Measurements from ENCODE around the gene MAP2K7. TPM values are rescaled to one million over a fixed set of nuclear protein-coding genes. Genes with fewer than 3 reads are reported as not detected.
"Not testable (repeated sequence)": the region's sequence is repeated elsewhere in the genome, so short reads cannot be mapped to it uniquely, and the experiment has no call there.

The MAP2K7 gene
- total RNA-seq, 6 experiments from 2014 or later, result 21.7 to 25.8 (median 22.8) TPM

- Mint-ChIP-seq H3K27me3 (ENCODE audit: insufficient read depth) (no peaks in the 10 kb centered on the region; the same call in 1 of the 2 replicates), H3K27ac (peak overlapping the region; percentile 61), H3K9me3 (no peaks in the 10 kb centered on the region), H3K36me3 (ENCODE audit: low read depth) (no peaks in the 10 kb centered on the region; the same call in 1 of the 2 replicates), H3K4me3 (no peak overlapping the region), H3K4me1 (ENCODE audit: low read depth) (peaks cover 12% of the 10 kb centered on the region)
- DNase-seq, result peak; percentile 31
- no peak for TF ChIP-seq CTCF (IDR thresholded peaks at IDR 0.05)
Measured at GRCh38 chr19:7953060-7953459, 49.4 kb downstream of the MAP2K7 start.

- no peaks in the 10 kb centered on the region for H3K9me3 Mint-ChIP-seq
- DNase-seq, result no peak
- H3K27ac Mint-ChIP-seq, result no peak overlapping the region
- no peaks in the 10 kb centered on the region; the same call in 1 of the 2 replicates for H3K27me3 Mint-ChIP-seq (ENCODE audit: insufficient read depth)
- no peak overlapping the region for H3K4me3 Mint-ChIP-seq
- H3K4me1 Mint-ChIP-seq (ENCODE audit: low read depth), result peaks cover 12% of the 10 kb centered on the region
- H3K36me3 Mint-ChIP-seq (ENCODE audit: low read depth), result no peaks in the 10 kb centered on the region; the same call in 1 of the 2 replicates
- TF ChIP-seq CTCF (IDR thresholded peaks at IDR 0.05), result no peak
Measured at GRCh38 chr19:7953576-7953975, 49.9 kb downstream of the MAP2K7 start.

GRCh38 chr19:7955696-7956095 lies 52.0 kb downstream of the MAP2K7 start:
- TF ChIP-seq CTCF (IDR thresholded peaks at IDR 0.05), result no peak
- Mint-ChIP-seq H3K4me1 (ENCODE audit: low read depth) (peaks cover 12% of the 10 kb centered on the region), H3K27ac (no peak overlapping the region), H3K9me3 (no peaks in the 10 kb centered on the region), H3K27me3 (ENCODE audit: insufficient read depth) (no peaks in the 10 kb centered on the region; the same call in 1 of the 2 replicates), H3K4me3 (no peak overlapping the region), H3K36me3 (ENCODE audit: low read depth) (no peaks in the 10 kb centered on the region; the same call in 1 of the 2 replicates)
- no peak for DNase-seq

GRCh38 chr19:7959211-7959610 lies 55.5 kb downstream of the MAP2K7 start:
- H3K4me1 Mint-ChIP-seq (ENCODE audit: low read depth), result no peaks in the 10 kb centered on the region
- no peak for TF ChIP-seq CTCF (IDR thresholded peaks at IDR 0.05)
- H3K27ac Mint-ChIP-seq, result no peak overlapping the region
- peaks cover 7% of the 10 kb centered on the region for H3K36me3 Mint-ChIP-seq (ENCODE audit: low read depth)
- H3K9me3 Mint-ChIP-seq, result no peaks in the 10 kb centered on the region
- DNase-seq, result no peak
- no peaks in the 10 kb centered on the region; the same call in 1 of the 2 replicates for H3K27me3 Mint-ChIP-seq (ENCODE audit: insufficient read depth)
- no peak overlapping the region for H3K4me3 Mint-ChIP-seq

- not testable (repeated sequence) for H3K27ac Mint-ChIP-seq; DNase-seq; H3K27me3 Mint-ChIP-seq (ENCODE audit: insufficient read depth); H3K4me1 Mint-ChIP-seq (ENCODE audit: low read depth); H3K36me3 Mint-ChIP-seq (ENCODE audit: low read depth); H3K4me3 Mint-ChIP-seq; H3K9me3 Mint-ChIP-seq
Measured at GRCh38 chr19:7961082-7961481, 57.4 kb downstream of the MAP2K7 start.

GRCh38 chr19:7961920-7962626 lies 58.4 kb downstream of the MAP2K7 start:
- Mint-ChIP-seq H3K36me3 (ENCODE audit: low read depth) (peaks cover 7% of the 10 kb centered on the region), H3K4me1 (ENCODE audit: low read depth) (no peaks in the 10 kb centered on the region), H3K27me3 (ENCODE audit: insufficient read depth) (no peaks in the 10 kb centered on the region), H3K9me3 (no peaks in the 10 kb centered on the region), H3K4me3 (no peak overlapping the region), H3K27ac (no peak overlapping the region)
- no peak for TF ChIP-seq CTCF (IDR thresholded peaks at IDR 0.05)
- DNase-seq, result no peak
